ENCODE data around the gene CDK13.

GRCh38 chr7:40027545-40027944 lies 77.5 kb downstream of the CDK13 start:
- TF ChIP-seq CTCF (IDR thresholded peaks at IDR 0.05), result no peak
- no peak for TF ChIP-seq POLR2AphosphoS5 (IDR thresholded peaks at IDR 0.05)
- no peak for TF ChIP-seq POLR2A (IDR thresholded peaks at IDR 0.05)

Measured in breast epithelium (tissue), 3 donors.